Calu3 (cell line): ENCODE results near the gene ETNK2. TPM values are rescaled to one million over a fixed set of nuclear protein-coding genes. Genes with fewer than 3 reads are reported as not detected.

Experiments
- BruUV-seq: library from RNA; stranded (reverse); fragments of 400-500 nt; replicated peaks from 2 replicates; lab custom pipeline; 2021; lab: Mats Ljungman, UMichigan
- CTCF ChIA-PET: fragments of 300-600 bp; sonication (Branson Sonifier 250); formaldehyde crosslinking; loops from one replicate; lab custom pipeline; 2022; ENCODE audit warnings: antibody characterized with exemption; lab: Charles Lee
- DNase-seq: peaks from one replicate; pipeline ENCODE4 v3.0.0; 2022
- H3K27ac Mint-ChIP-seq: one replicate; pipeline ENCODE4 v1.8.0; 2022; ENCODE audit warnings: mixed read lengths; ENCODE audit not compliant: unreplicated experiment
- H3K27me3 Mint-ChIP-seq: one replicate; pipeline ENCODE4 v1.8.0; 2022; ENCODE audit warnings: mixed read lengths; ENCODE audit not compliant: unreplicated experiment
- H3K36me3 Mint-ChIP-seq: one replicate; pipeline ENCODE4 v1.8.0; 2022; ENCODE audit warnings: mild to moderate bottlenecking, moderate library complexity, mixed read lengths; ENCODE audit not compliant: insufficient read depth, unreplicated experiment
- H3K4me1 Mint-ChIP-seq: one replicate; pipeline ENCODE4 v1.8.0; 2022; ENCODE audit warnings: mild to moderate bottlenecking, low read depth, mixed read lengths; ENCODE audit not compliant: unreplicated experiment
- H3K4me3 Mint-ChIP-seq: one replicate; pipeline ENCODE4 v1.8.0; 2022; ENCODE audit warnings: mild to moderate bottlenecking, low read depth, moderate library complexity, mixed read lengths; ENCODE audit not compliant: unreplicated experiment
- H3K9me3 Mint-ChIP-seq: one replicate; pipeline ENCODE4 v1.8.0; 2022; ENCODE audit warnings: low read depth, mixed read lengths; ENCODE audit not compliant: unreplicated experiment
- intact Hi-C: fragments of 100-400 bp; cut with micrococcal nuclease; formaldehyde crosslinking; loops from one replicate; pipeline ENCODE4 v1.10.0; 2022; ENCODE audit not compliant: unreplicated experiment
- total RNA-seq: library from RNA; stranded (reverse); gene quantifications from 2 replicates; pipeline ENCODE4 v1.2.3, GENCODE V29; 2022
- TF ChIP-seq, protein P1 (sequence below): fragments of 200-600 bp; IDR thresholded peaks from one replicate; pipeline ENCODE4 v1.8.0; 2022; ENCODE audit warnings: antibody characterized with exemption; ENCODE audit not compliant: unreplicated experiment

Gene ETNK2
- total RNA-seq, 1 experiment from 2014 or later = 5.0 TPM

DNA sequence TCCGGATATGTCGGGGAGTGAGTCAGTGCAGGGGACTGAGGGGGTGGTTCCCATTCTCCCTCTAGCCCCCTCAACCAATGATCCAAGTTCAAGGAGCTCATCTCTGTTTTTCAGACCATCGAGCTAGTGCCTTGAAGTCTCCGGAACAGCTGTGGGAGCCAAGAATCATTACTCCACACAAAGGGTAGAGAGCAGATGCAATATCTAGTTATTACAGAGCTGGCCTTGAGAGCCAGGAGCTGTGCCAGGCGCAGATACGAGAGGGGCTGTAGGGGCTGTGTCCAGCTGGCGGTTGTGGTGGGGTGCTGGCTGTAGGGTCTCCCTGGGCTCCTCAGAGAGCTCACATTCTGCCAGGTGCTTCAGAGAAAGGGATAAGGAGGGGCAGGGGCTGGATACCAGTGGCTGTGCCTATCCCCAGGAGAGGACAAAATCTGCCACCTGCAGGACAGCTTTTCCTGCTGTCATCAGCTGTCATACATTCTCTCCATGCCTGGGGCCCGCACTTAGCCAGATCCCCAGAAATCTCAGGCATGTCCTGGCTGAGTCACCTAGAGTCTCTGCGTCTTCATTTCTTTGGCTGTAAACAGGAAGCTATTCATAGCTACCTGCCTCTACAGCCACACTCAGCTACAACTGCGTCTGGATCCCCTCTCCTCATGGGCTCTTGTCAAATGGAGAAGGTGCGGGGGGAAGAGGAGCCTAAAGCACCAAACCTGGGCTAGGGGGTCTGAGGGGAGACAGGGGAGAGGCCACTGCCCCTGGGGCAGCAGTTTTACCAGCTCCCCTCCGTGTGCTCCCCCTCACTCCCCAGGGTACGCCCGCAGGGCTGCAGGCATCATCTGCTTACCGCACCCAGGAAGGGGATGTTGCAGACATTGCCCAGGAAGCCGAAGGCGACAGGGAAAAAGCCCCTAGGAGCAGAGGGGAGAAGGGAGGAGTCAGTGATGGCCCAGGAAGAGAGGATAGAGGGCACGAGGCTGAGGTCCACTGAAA, 46.8 kb upstream of the ETNK2 start:
- Mint-ChIP-seq H3K4me3 (no peak overlapping the region), H3K4me1 (peaks cover 34% of the 10 kb centered on the region), H3K27me3 (no peaks in the 10 kb centered on the region), H3K27ac (no peak overlapping the region), H3K36me3 (peaks cover 8% of the 10 kb centered on the region), H3K9me3 (peaks cover 4% of the 10 kb centered on the region)
- DNase-seq = peak; percentile 81
- no TSS peak for BruUV-seq
- TF ChIP-seq, protein P1, sequence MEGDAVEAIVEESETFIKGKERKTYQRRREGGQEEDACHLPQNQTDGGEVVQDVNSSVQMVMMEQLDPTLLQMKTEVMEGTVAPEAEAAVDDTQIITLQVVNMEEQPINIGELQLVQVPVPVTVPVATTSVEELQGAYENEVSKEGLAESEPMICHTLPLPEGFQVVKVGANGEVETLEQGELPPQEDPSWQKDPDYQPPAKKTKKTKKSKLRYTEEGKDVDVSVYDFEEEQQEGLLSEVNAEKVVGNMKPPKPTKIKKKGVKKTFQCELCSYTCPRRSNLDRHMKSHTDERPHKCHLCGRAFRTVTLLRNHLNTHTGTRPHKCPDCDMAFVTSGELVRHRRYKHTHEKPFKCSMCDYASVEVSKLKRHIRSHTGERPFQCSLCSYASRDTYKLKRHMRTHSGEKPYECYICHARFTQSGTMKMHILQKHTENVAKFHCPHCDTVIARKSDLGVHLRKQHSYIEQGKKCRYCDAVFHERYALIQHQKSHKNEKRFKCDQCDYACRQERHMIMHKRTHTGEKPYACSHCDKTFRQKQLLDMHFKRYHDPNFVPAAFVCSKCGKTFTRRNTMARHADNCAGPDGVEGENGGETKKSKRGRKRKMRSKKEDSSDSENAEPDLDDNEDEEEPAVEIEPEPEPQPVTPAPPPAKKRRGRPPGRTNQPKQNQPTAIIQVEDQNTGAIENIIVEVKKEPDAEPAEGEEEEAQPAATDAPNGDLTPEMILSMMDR = peak; percentile 32
- CTCF ChIA-PET = interaction anchor here (0.5 to 3.3 kb wide), 21 partner anchors 8 to 336 kb away, joined by 3 to 58 read pairs (median 5); partner anchors contain the start of genes ETNK2 and GOLT1A
- intact Hi-C loops = loop anchor here (1.0 to 5.0 kb wide), 2 partner anchors 36 to 336 kb away; partner anchors contain the start of gene SNRPE

DNA sequence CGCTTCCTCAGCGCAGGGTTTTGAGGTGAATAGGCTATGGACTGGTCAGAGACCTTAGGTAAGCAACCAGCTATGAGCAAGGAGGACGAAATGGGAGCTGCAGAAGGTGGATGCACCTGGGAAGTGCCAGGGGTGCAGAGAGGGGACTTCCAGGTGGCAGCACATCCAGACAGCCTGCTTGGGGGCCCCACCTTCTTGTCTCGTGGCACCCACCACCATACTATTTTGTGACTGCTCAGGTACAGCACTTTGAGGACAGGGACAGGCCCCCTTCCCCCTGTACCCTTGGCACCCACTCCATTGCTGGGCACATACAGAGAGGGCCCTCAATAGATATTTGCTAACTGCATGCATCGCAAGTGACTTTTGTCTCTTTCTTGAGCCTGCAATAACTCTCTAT, 45.2 kb upstream of the ETNK2 start:
- peaks cover 14% of the 10 kb centered on the region for H3K27me3 Mint-ChIP-seq
- peaks cover 4% of the 10 kb centered on the region for H3K9me3 Mint-ChIP-seq
- H3K4me1 Mint-ChIP-seq = peaks cover 37% of the 10 kb centered on the region
- no peak for DNase-seq
- no peak overlapping the region for H3K4me3 Mint-ChIP-seq
- H3K27ac Mint-ChIP-seq = no peak overlapping the region
- no TSS peak for BruUV-seq
- CTCF ChIA-PET = interaction anchor here (3.3 kb wide), 1 partner anchor 34 kb away, joined by 58 read pairs; no protein-coding TSS in a partner anchor
- TF ChIP-seq, protein P1 = no peak
- intact Hi-C loops = loop anchor here (5.0 kb wide), 1 partner anchor 335 kb away; the partner anchor contains the start of gene SNRPE
- H3K36me3 Mint-ChIP-seq = peaks cover 8% of the 10 kb centered on the region

GRCh38 chr1:204196068-204196795, 44.4 kb upstream of the ETNK2 start, which contains the start of gene KISS1:
KISS1 (minus strand) TSS chr1:204196491; CDS start chr1:204192876, 3,615 bp downstream.
- H3K36me3 Mint-ChIP-seq = peaks cover 8% of the 10 kb centered on the region
- peaks cover 14% of the 10 kb centered on the region for H3K27me3 Mint-ChIP-seq
- intact Hi-C loops = loop anchor here (5.0 kb wide), 1 partner anchor 334 kb away; the partner anchor contains the start of gene SNRPE
- H3K4me1 Mint-ChIP-seq = peaks cover 37% of the 10 kb centered on the region
- CTCF ChIA-PET = interaction anchor here (0.6 to 3.3 kb wide), 2 partner anchors 33 to 57 kb away, joined by 3 to 58 read pairs; no protein-coding TSS in a partner anchor
- H3K4me3 Mint-ChIP-seq = no peak within 1 kb of the TSS
- TF ChIP-seq, protein P1 = no peak
- peaks cover 4% of the 10 kb centered on the region for H3K9me3 Mint-ChIP-seq
- BruUV-seq = no TSS peak
- DNase-seq = no peak
- H3K27ac Mint-ChIP-seq = no peak within 1 kb of the TSS

DNA sequence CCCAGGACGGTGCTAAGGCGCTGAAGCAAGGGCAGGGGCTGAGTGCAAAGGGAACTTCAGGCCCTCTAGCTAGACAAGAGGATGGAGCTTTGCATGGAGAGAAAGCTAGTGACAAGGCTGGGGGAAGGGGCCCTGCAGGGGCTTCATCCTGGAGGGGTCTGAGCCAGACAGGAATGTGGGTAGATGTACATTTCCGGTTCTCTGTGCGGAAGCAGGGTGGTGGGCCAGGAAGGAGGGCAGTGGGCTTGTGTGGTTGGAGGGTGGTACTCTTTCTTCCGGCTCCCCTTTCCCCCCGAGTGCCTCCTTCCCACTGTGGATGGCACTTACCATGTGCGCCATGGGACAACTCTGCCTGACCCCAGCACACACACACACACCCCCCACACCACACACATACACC, 42.9 kb upstream of the ETNK2 start:
- peaks cover 18% of the 10 kb centered on the region for H3K27me3 Mint-ChIP-seq
- no TSS peak for BruUV-seq
- no peak for DNase-seq
- intact Hi-C loops = loop anchor here (5.0 kb wide), 1 partner anchor 332 kb away; the partner anchor contains the start of gene SNRPE
- H3K4me1 Mint-ChIP-seq = peaks cover 36% of the 10 kb centered on the region
- H3K27ac Mint-ChIP-seq = no peak overlapping the region
- H3K9me3 Mint-ChIP-seq = peaks cover 4% of the 10 kb centered on the region
- peaks cover 8% of the 10 kb centered on the region for H3K36me3 Mint-ChIP-seq
- H3K4me3 Mint-ChIP-seq = no peak overlapping the region
- CTCF ChIA-PET = interaction anchor here (0.7 kb wide), 1 partner anchor 1971 kb away, joined by 3 read pairs; no protein-coding TSS in a partner anchor
- TF ChIP-seq, protein P1 = no peak
